AG10803 (cell line): Measurements from ENCODE around the gene RIPOR3.
A peak's percentile ranks its signal among the peaks of the same experiment; 100 is the strongest.

Experiments used
- DNase-seq: peaks from one replicate; pipeline ENCODE4 v3.0.0; 2010; ENCODE audit warnings: low read depth
- H3K4me3 ChIP-seq: 2 replicates; pipeline ENCODE4 v1.5.1; 2011; ENCODE audit warnings: mild to moderate bottlenecking, low read length, control low read depth
- CTCF ChIP-seq: conservative IDR thresholded peaks from 2 replicates; pipeline ENCODE4 v1.5.1; 2011; ENCODE audit warnings: mild to moderate bottlenecking, low read length, control low read depth, inconsistent platforms

Gene RIPOR3

GRCh38 chr20:50655311-50655880, 35.9 kb downstream of the RIPOR3 start:
- TF ChIP-seq CTCF: 0 out of 2 replicates have a peak, but pooled peaks have one; percentile 1
- peak overlapping the region; percentile 50 for H3K4me3 ChIP-seq
- DNase-seq: peak; percentile 98

- no peak for TF ChIP-seq CTCF
- DNase-seq: peak; percentile 74
- H3K4me3 ChIP-seq: peak overlapping the region; percentile 50
These were observed 36.4 kb downstream of the RIPOR3 start for GRCh38 chr20:50654904-50655303.

DNA sequence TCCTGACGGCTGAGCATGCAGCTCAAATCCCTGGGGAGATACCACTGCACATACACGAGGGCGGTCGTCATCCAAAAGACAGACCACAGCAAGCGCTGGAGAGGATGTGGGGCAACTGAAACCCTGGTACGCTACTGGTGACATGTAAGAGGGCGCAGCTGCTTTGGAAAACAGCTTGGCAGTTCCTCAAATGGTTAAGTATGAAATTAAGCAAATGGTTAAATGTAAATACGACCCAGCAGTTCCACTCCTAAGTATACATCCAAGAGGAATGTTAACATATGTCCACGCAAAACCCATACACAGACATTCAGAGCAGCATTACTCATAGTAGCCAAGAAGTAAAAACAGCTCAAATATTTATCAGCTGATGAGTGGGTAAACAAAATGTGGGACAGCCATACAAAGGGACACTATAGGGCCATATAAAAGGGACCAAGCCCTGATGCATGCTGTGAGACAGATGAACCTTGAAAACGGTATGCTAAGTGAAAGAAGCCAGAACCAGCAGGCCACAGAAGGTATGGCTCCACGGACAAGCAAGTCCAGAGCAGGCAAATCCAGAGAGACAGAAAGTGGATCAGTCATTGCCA, 38.5 kb downstream of the RIPOR3 start:
- H3K4me3 ChIP-seq: no peak overlapping the region
- TF ChIP-seq CTCF: no peak
- no peak for DNase-seq

- no peak for DNase-seq
- TF ChIP-seq CTCF: no peak
- H3K4me3 ChIP-seq: no peak overlapping the region
These were observed 39.7 kb downstream of the RIPOR3 start for GRCh38 chr20:50651676-50652075.

- no peak for TF ChIP-seq CTCF
- H3K4me3 ChIP-seq: no peak overlapping the region
- DNase-seq: no peak
These were observed 41.8 kb downstream of the RIPOR3 start for GRCh38 chr20:50649590-50649989.

GRCh38 chr20:50648651-50649050, 42.7 kb downstream of the RIPOR3 start:
- no peak for TF ChIP-seq CTCF
- DNase-seq: no peak
- no peak overlapping the region for H3K4me3 ChIP-seq

GRCh38 chr20:50646483-50646996, 44.8 kb downstream of the RIPOR3 start:
- H3K4me3 ChIP-seq: no peak overlapping the region
- DNase-seq: peak; percentile 97
- TF ChIP-seq CTCF: peak; percentile 60
